WTC11 (cell line): ENCODE measurements around the gene SLC2A11. TPM values are rescaled to one million over a fixed set of nuclear protein-coding genes. Genes with fewer than 3 reads are reported as not detected.

Experiments
- ATAC-seq: fragments of 200-7000 bp; cut with Tn5 transposase; 2 replicates; pipeline ENCODE4 v1.10.0; 2021; ENCODE audit warnings: mild to moderate bottlenecking, moderate library complexity
- CTCF ChIA-PET: fragments of 300-600 bp; sonication (Branson Sonifier 250); formaldehyde crosslinking; loops from one replicate; lab custom pipeline; 2021; ENCODE audit warnings: antibody characterized with exemption; lab: Charles Lee
- POLR2A ChIA-PET: fragments of 350-600 bp; sonication (Branson Sonifier 250); formaldehyde crosslinking; loops from one replicate; lab custom pipeline; 2021; ENCODE audit warnings: antibody characterized with exemption; lab: Charles Lee
- DNase-seq: peaks from one replicate; pipeline ENCODE4 v3.0.0; 2021; ENCODE audit warnings: low spot score
- H3K27ac Mint-ChIP-seq: 2 replicates; pipeline ENCODE4 v1.8.0; 2021; ENCODE audit warnings: mixed read lengths
- H3K27me3 Mint-ChIP-seq: 2 replicates; pipeline ENCODE4 v1.8.0; 2021; ENCODE audit warnings: low read depth, mild to moderate bottlenecking, moderate library complexity, mixed read lengths
- H3K36me3 Mint-ChIP-seq: 2 replicates; pipeline ENCODE4 v1.8.0; 2021; ENCODE audit warnings: mixed read lengths
- H3K4me1 Mint-ChIP-seq: 2 replicates; pipeline ENCODE4 v1.8.0; 2022; ENCODE audit warnings: mixed read lengths
- H3K4me3 Mint-ChIP-seq: 2 replicates; pipeline ENCODE4 v1.8.0; 2021; ENCODE audit warnings: mild to moderate bottlenecking, moderate library complexity, mixed read lengths
- H3K9me3 Mint-ChIP-seq: 2 replicates; pipeline ENCODE4 v1.8.0; 2021; ENCODE audit warnings: mixed read lengths
- AFF4 ChIP-seq: sonication (generic); formaldehyde crosslinking; IDR thresholded peaks from 2 replicates; pipeline ENCODE4 v1.8.1; 2023; ENCODE audit warnings: mild to moderate bottlenecking, missing genetic modification reagents, borderline replicate concordance
- AR ChIP-seq: fragments of 250-450 bp; sonication (Bioruptor Pico); IDR thresholded peaks from 2 replicates; pipeline ENCODE4 v1.9.0; 2021; ENCODE audit warnings: mild to moderate bottlenecking
- CDX4 ChIP-seq: fragments of 250-450 bp; sonication (Bioruptor Pico); IDR thresholded peaks from 2 replicates; pipeline ENCODE4 v1.9.0; 2021; ENCODE audit warnings: moderate library complexity, mild to moderate bottlenecking, inconsistent platforms, borderline replicate concordance
- CREM ChIP-seq: sonication (generic); formaldehyde crosslinking; IDR thresholded peaks from 2 replicates; pipeline ENCODE4 v1.8.1; 2022; ENCODE audit warnings: mild to moderate bottlenecking, missing genetic modification reagents, moderate library complexity
- ERG ChIP-seq: fragments of 250-450 bp; sonication (Bioruptor Pico); IDR thresholded peaks from 2 replicates; pipeline ENCODE4 v1.8.0; 2021; ENCODE audit warnings: mild to moderate bottlenecking
- ESRRA ChIP-seq: sonication (generic); formaldehyde crosslinking; IDR thresholded peaks from 2 replicates; pipeline ENCODE4 v1.8.1; 2022; ENCODE audit warnings: mild to moderate bottlenecking, missing genetic modification reagents, borderline replicate concordance
- GTF2I ChIP-seq: fragments of 250-450 bp; sonication (Bioruptor Pico); conservative IDR thresholded peaks from 2 replicates; pipeline ENCODE4 v1.4.0; 2021; ENCODE audit warnings: mild to moderate bottlenecking
- IRF2 ChIP-seq: sonication (generic); formaldehyde crosslinking; IDR thresholded peaks from 2 replicates; pipeline ENCODE4 v1.8.0; 2022; ENCODE audit warnings: low read depth, missing genetic modification reagents, borderline replicate concordance
- PREB ChIP-seq: sonication (generic); formaldehyde crosslinking; IDR thresholded peaks from 2 replicates; pipeline ENCODE4 v1.8.1; 2022; ENCODE audit warnings: mild to moderate bottlenecking, missing genetic modification reagents, moderate library complexity, borderline replicate concordance
- PRRX2 ChIP-seq: fragments of 250-450 bp; sonication (Bioruptor Pico); IDR thresholded peaks from 2 replicates; pipeline ENCODE4 v1.8.0; 2021; ENCODE audit warnings: mild to moderate bottlenecking
- SMAD3 ChIP-seq: sonication (generic); formaldehyde crosslinking; IDR thresholded peaks from 2 replicates; pipeline ENCODE4 v1.8.0; 2022; ENCODE audit warnings: missing genetic modification reagents, mild to moderate bottlenecking, borderline replicate concordance
- STAT6 ChIP-seq: sonication (generic); formaldehyde crosslinking; conservative IDR thresholded peaks from 2 replicates; pipeline ENCODE4 v1.8.1; 2023; ENCODE audit warnings: mild to moderate bottlenecking, low read depth, missing genetic modification reagents, moderate library complexity
- TCF7 ChIP-seq: sonication (generic); formaldehyde crosslinking; IDR thresholded peaks from 2 replicates; pipeline ENCODE4 v1.8.0; 2022; ENCODE audit warnings: mild to moderate bottlenecking, low read depth, missing genetic modification reagents, moderate library complexity
- TP53 ChIP-seq: sonication (generic); formaldehyde crosslinking; IDR thresholded peaks from 2 replicates; pipeline ENCODE4 v1.8.1; 2023; ENCODE audit warnings: mild to moderate bottlenecking, missing genetic modification reagents
- USF1 ChIP-seq: sonication (generic); formaldehyde crosslinking; IDR thresholded peaks from 2 replicates; pipeline ENCODE4 v1.8.0; 2022; ENCODE audit warnings: mild to moderate bottlenecking, missing genetic modification reagents
- ZNF232 ChIP-seq: sonication (generic); formaldehyde crosslinking; IDR thresholded peaks from 2 replicates; pipeline ENCODE4 v1.8.0; 2022; ENCODE audit warnings: mild to moderate bottlenecking, missing genetic modification reagents
- ZNF396 ChIP-seq: fragments of 250-450 bp; sonication (Bioruptor Pico); IDR thresholded peaks from 2 replicates; pipeline ENCODE4 v1.8.0; 2021; ENCODE audit warnings: mild to moderate bottlenecking, moderate library complexity, borderline replicate concordance
- ZNF423 ChIP-seq: fragments of 250-450 bp; sonication (Bioruptor Pico); IDR thresholded peaks from 2 replicates; pipeline ENCODE4 v2.1.2; 2022; ENCODE audit warnings: mild to moderate bottlenecking, moderate library complexity
- total RNA-seq: library from RNA; stranded (reverse); gene quantifications from 3 replicates; pipeline ENCODE4 v1.2.3, GENCODE V29; 2021

The SLC2A11 gene
- total RNA-seq, 1 experiment from 2014 or later, result 19.9 TPM

- peaks cover 34% of the 10 kb centered on the region for H3K4me1 Mint-ChIP-seq
- DNase-seq (no peak), ATAC-seq (no peak)
- H3K36me3 Mint-ChIP-seq, result no peaks in the 10 kb centered on the region
- no peak overlapping the region for H3K4me3 Mint-ChIP-seq
- H3K9me3 Mint-ChIP-seq, result no peaks in the 10 kb centered on the region
- CTCF ChIA-PET, result interaction anchor here (0.6 to 2.8 kb wide), 68 partner anchors 8 to 706 kb away, joined by 3 to 93 read pairs (median 5); partner anchors contain the start of genes C22orf15, CABIN1, CHCHD10 and DERL3
- peaks cover 7% of the 10 kb centered on the region for H3K27me3 Mint-ChIP-seq
- POLR2A ChIA-PET, result interaction anchor here (0.5 to 2.9 kb wide), 6 partner anchors 8 to 92 kb away, joined by 3 to 14 read pairs (median 4); partner anchors contain the start of genes CHCHD10 and SLC2A11
- no peak overlapping the region for H3K27ac Mint-ChIP-seq
- no peak for TF ChIP-seq ESRRA (CRISPR knock-in tag)
- TF ChIP-seq ERG (CRISPR knock-in tag), result no peak
- TF ChIP-seq PRRX2 (CRISPR knock-in tag), result no peak
- no peak for TF ChIP-seq IRF2 (CRISPR knock-in tag)
- TF ChIP-seq ZNF423 (CRISPR knock-in tag), result no peak
- no peak for TF ChIP-seq STAT6 (CRISPR knock-in tag)
- TF ChIP-seq USF1 (CRISPR knock-in tag), result no peak
- TF ChIP-seq ZNF396 (CRISPR knock-in tag), result no peak
- no peak for TF ChIP-seq SMAD3
- no peak for TF ChIP-seq CDX4 (CRISPR knock-in tag)
- TF ChIP-seq ZNF232 (CRISPR knock-in tag), result no peak
- no peak for TF ChIP-seq GTF2I (CRISPR knock-in tag)
- TF ChIP-seq CREM (CRISPR knock-in tag), result no peak
Observed at GRCh38 chr22:23850136-23850611, 7.5 kb upstream of the SLC2A11 start.

GRCh38 chr22:23856721-23857605 is 712 bp upstream of the SLC2A11 start:
- Mint-ChIP-seq H3K36me3 (peaks cover 2% of the 10 kb centered on the region; the same call in 1 of the 2 replicates), H3K9me3 (no peaks in the 10 kb centered on the region), H3K4me3 (peak overlapping the region; percentile 79), H3K4me1 (peaks cover 20% of the 10 kb centered on the region), H3K27me3 (no peaks in the 10 kb centered on the region; the same call in 1 of the 2 replicates), H3K27ac (peak overlapping the region; percentile 95)
- DNase-seq, result peak; percentile 71
- CTCF ChIA-PET, result interaction anchor here (0.6 to 3.0 kb wide), 38 partner anchors 7 to 471 kb away, joined by 3 to 93 read pairs (median 5); partner anchors contain the start of genes CHCHD10, DERL3, DRICH1 and MIF
- POLR2A ChIA-PET, result interaction anchor here (0.5 to 2.4 kb wide), 16 partner anchors 8 to 106 kb away, joined by 3 to 27 read pairs (median 4); partner anchors contain the start of genes DERL3, MIF and ZNF70
- ATAC-seq, result peak; percentile 50
- TF ChIP-seq GTF2I (CRISPR knock-in tag), result no peak
- 0 out of 2 replicates have a peak, but pooled peaks have one; percentile 55 for TF ChIP-seq TP53 (CRISPR knock-in tag)
- no peak for TF ChIP-seq TCF7 (CRISPR knock-in tag)
- no peak for TF ChIP-seq AFF4
- no peak for TF ChIP-seq PREB (CRISPR knock-in tag)
- TF ChIP-seq AR (CRISPR knock-in tag), result no peak
